H1 (cell line): ENCODE data around the gene PLSCR3. TPM values are rescaled to one million over a fixed set of nuclear protein-coding genes. Genes with fewer than 3 reads are reported as not detected.

Experiments
- CTCF ChIA-PET: fragments of 300-600 bp; sonication (Branson Sonifier 250); formaldehyde crosslinking; loops from one replicate; lab custom pipeline; 2021; ENCODE audit not compliant: partially characterized antibody; lab: Charles Lee
- POLR2A ChIA-PET: fragments of 300-600 bp; sonication (Branson Sonifier 250); formaldehyde crosslinking; loops from one replicate; lab custom pipeline; 2021; ENCODE audit warnings: inconsistent platforms; ENCODE audit not compliant: partially characterized antibody; lab: Charles Lee
- DNase-seq, 2 experiments: peaks; one replicate each; pipeline versions ENCODE4 v3.0.0 to v3.0.0-alpha.2; 2010 to 2022; ENCODE audit warnings: low spot score in 2 of 2, low read depth in 1 of 2, mixed read lengths in 1 of 2
- FAIRE-seq: peaks from 2 replicates; lab custom pipeline; 2011; peaks lifted over from hg19 to GRCh38; lab: Jason Lieb, UNC
- H2AFZ ChIP-seq: 2 replicates; pipeline ENCODE4 v1.8.1; 2012; ENCODE audit warnings: low read length, inconsistent platforms
- H2AK5ac ChIP-seq: 2 replicates; pipeline ENCODE4 v1.6.1; 2013; ENCODE audit warnings: low read depth, low read length
- H2BK120ac ChIP-seq: replicated peaks from 2 replicates; pipeline ENCODE3; 2013; ENCODE audit warnings: low read depth, low read length, inconsistent platforms
- H2BK12ac ChIP-seq: 2 replicates; pipeline ENCODE4 v1.6.1; 2013; ENCODE audit warnings: low read depth, low read length
- H2BK15ac ChIP-seq: 2 replicates; pipeline ENCODE4 v1.6.1; 2013; ENCODE audit warnings: low read length
- H2BK20ac ChIP-seq: 2 replicates; pipeline ENCODE4 v1.6.1; 2013; ENCODE audit warnings: low read length
- H2BK5ac ChIP-seq: 2 replicates; pipeline ENCODE4 v1.6.1; 2013; ENCODE audit warnings: low read depth, low read length
- H3K14ac ChIP-seq: 2 replicates; pipeline ENCODE4 v1.6.1; 2013; ENCODE audit warnings: inconsistent platforms; ENCODE audit not compliant: insufficient read length
- H3K18ac ChIP-seq: 2 replicates; pipeline ENCODE4 v1.6.1; 2013; ENCODE audit warnings: low read length; ENCODE audit errors: extremely low read depth
- H3K23ac ChIP-seq: 2 replicates; pipeline ENCODE4 v1.6.1; 2013; ENCODE audit warnings: inconsistent platforms; ENCODE audit not compliant: insufficient read length
- H3K23me2 ChIP-seq: 2 replicates; pipeline ENCODE4 v1.6.1; 2013; ENCODE audit warnings: low read depth, low read length
- H3K27ac ChIP-seq: 2 replicates; pipeline ENCODE4 v1.6.1; 2011; ENCODE audit warnings: low read depth, low read length, inconsistent platforms
- H3K27me3 ChIP-seq, 4 experiments: replicated peaks in 1 of 4; 1 replicate in 1 of 4; 2 replicates in 3 of 4; pipeline versions ENCODE4 v1.6.1 to v1.8.1; 2011 to 2013; ENCODE audit warnings: low read length in 3 of 4, mild to moderate bottlenecking in 3 of 4, inconsistent platforms in 2 of 4, mixed read lengths in 2 of 4, moderate library complexity in 1 of 4; ENCODE audit not compliant: control insufficient read depth in 3 of 4, insufficient read depth in 3 of 4; ENCODE audit errors: extremely low read depth in 1 of 4
- H3K36me3 ChIP-seq, 4 experiments: 2 replicates each; pipeline versions ENCODE4 v1.6.1 to v1.8.1; 2011 to 2013; ENCODE audit warnings: mild to moderate bottlenecking in 4 of 4, low read length in 3 of 4, moderate library complexity in 2 of 4, control low read depth in 1 of 4, inconsistent platforms in 1 of 4; ENCODE audit not compliant: insufficient read depth in 4 of 4, control insufficient read depth in 2 of 4
- H3K4ac ChIP-seq: replicated peaks from 2 replicates; pipeline ENCODE3; 2013; ENCODE audit warnings: low read length, low read depth, mixed read lengths, inconsistent platforms; ENCODE audit not compliant: insufficient read length
- H3K4me1 ChIP-seq, 4 experiments: replicated peaks in 1 of 4; 1 replicate in 1 of 4; 2 replicates in 3 of 4; pipeline versions ENCODE4 v1.6.1 to v1.8.1; 2011 to 2013; ENCODE audit warnings: low read length in 3 of 4, inconsistent platforms in 2 of 4, mixed read lengths in 1 of 4; ENCODE audit not compliant: insufficient read depth in 4 of 4, control insufficient read depth in 3 of 4
- H3K4me2 ChIP-seq, 2 experiments: 2 replicates each; pipeline versions ENCODE4 v1.6.1 to v1.8.1; 2011 to 2013; ENCODE audit warnings: low read depth in 2 of 2, low read length in 2 of 2, control low read depth in 1 of 2, inconsistent platforms in 1 of 2, mild to moderate bottlenecking in 1 of 2; ENCODE audit not compliant: insufficient read depth in 1 of 2
- H3K4me3 ChIP-seq, 4 experiments: fragments of 200-600, 300-600 bp in 1 of 4; sonication (generic), shearing (Covaris generic), sonication (Bioruptor Twin) in 1 of 4; 2 replicates each; pipeline versions ENCODE4 v1.5.1 to v1.8.1; 2011 to 2016; ENCODE audit warnings: low read length in 4 of 4, low read depth in 3 of 4, control low read depth in 2 of 4, inconsistent platforms in 2 of 4, mild to moderate bottlenecking in 2 of 4, mixed read lengths in 1 of 4, moderate library complexity in 1 of 4; ENCODE audit not compliant: insufficient read depth in 2 of 4; ENCODE audit errors: extremely low read depth in 1 of 4
- H3K56ac ChIP-seq: replicated peaks from 2 replicates; pipeline ENCODE3; 2013; ENCODE audit warnings: low read depth, mild to moderate bottlenecking, mixed read lengths, low read length, inconsistent platforms; ENCODE audit not compliant: insufficient read length
- H3K79me1 ChIP-seq: 2 replicates; pipeline ENCODE4 v1.6.1; 2013; ENCODE audit warnings: low read depth, low read length, control low read depth
- H3K79me2 ChIP-seq, 2 experiments: 2 replicates each; pipeline versions ENCODE4 v1.6.1 to v1.8.1; 2012 to 2013; ENCODE audit warnings: low read length in 2 of 2, mild to moderate bottlenecking in 2 of 2, inconsistent platforms in 1 of 2; ENCODE audit not compliant: insufficient read depth in 2 of 2, control insufficient read depth in 1 of 2
- H3K9ac ChIP-seq, 4 experiments: replicated peaks in 1 of 4; 1 replicate in 1 of 4; 2 replicates in 3 of 4; pipeline versions ENCODE4 v1.6.1 to v1.8.1; 2011 to 2013; ENCODE audit warnings: low read depth in 3 of 4, low read length in 3 of 4, control low read depth in 2 of 4, mild to moderate bottlenecking in 2 of 4, moderate library complexity in 2 of 4, inconsistent platforms in 1 of 4; ENCODE audit errors: extremely low read depth in 1 of 4
- H3K9me3 ChIP-seq, 2 experiments: 2 replicates each; pipeline versions ENCODE4 v1.6.1 to v1.8.1; 2012 to 2013; ENCODE audit warnings: mild to moderate bottlenecking in 2 of 2, moderate library complexity in 2 of 2, control low read depth in 1 of 2, inconsistent platforms in 1 of 2, low read depth in 1 of 2, low read length in 1 of 2, mixed read lengths in 1 of 2; ENCODE audit not compliant: insufficient read depth in 2 of 2
- H4K20me1 ChIP-seq, 2 experiments: replicated peaks in 1 of 2; 2 replicates each; pipeline versions ENCODE3 to v1.8.1; 2011 to 2013; ENCODE audit warnings: inconsistent platforms in 2 of 2, low read length in 2 of 2, mild to moderate bottlenecking in 1 of 2; ENCODE audit not compliant: insufficient read depth in 2 of 2, control insufficient read depth in 1 of 2
- H4K5ac ChIP-seq: 2 replicates; pipeline ENCODE4 v1.6.1; 2013; ENCODE audit warnings: low read length, low read depth, mixed read lengths, inconsistent platforms; ENCODE audit not compliant: insufficient read length
- H4K8ac ChIP-seq: 2 replicates; pipeline ENCODE4 v1.8.0; 2013; ENCODE audit warnings: mild to moderate bottlenecking, moderate library complexity, low read length, inconsistent platforms; ENCODE audit not compliant: insufficient read depth; ENCODE audit errors: extremely low read depth
- H4K91ac ChIP-seq: replicated peaks from 2 replicates; pipeline ENCODE3; 2013; ENCODE audit warnings: low read length, mixed read lengths, inconsistent platforms; ENCODE audit not compliant: insufficient read length
- BCL11A ChIP-seq, 2 experiments: IDR thresholded peaks; one replicate each; pipeline ENCODE4 v1.6.1; 2011; ENCODE audit warnings: low read depth in 2 of 2, low read length in 2 of 2, mild to moderate bottlenecking in 2 of 2
- E2F6 ChIP-seq: IDR thresholded peaks from 2 replicates; pipeline ENCODE4 v1.6.1; 2012; ENCODE audit warnings: inconsistent platforms
- KDM1A ChIP-seq: fragments of 200-600, 300-600 bp; sonication (generic); IDR thresholded peaks from 2 replicates; pipeline ENCODE4 v1.7.1; 2016; ENCODE audit warnings: mild to moderate bottlenecking, low read length, borderline replicate concordance
- RFX5 ChIP-seq: IDR thresholded peaks from 2 replicates; pipeline ENCODE4 v1.6.1; 2011; ENCODE audit warnings: low read depth, low read length, improper control_type of control experiment, borderline replicate concordance
- SP4 ChIP-seq: IDR thresholded peaks from 2 replicates; pipeline ENCODE4 v1.6.1; 2012; ENCODE audit warnings: low read length, inconsistent platforms
- WGBS, 2 experiments: shearing (Covaris generic) in 1 of 2; methylation state at CpG; one replicate each; pipeline versions ENCODE4 v1.1.6 to v1.1.7; 2013 to 2015; ENCODE audit warnings: low lambda C conversion rate in 2 of 2, mixed read lengths in 2 of 2, inconsistent platforms in 1 of 2, low coverage in 1 of 2, missing lambda C conversion rate in 1 of 2; ENCODE audit not compliant: insufficient replicate concordance in 2 of 2, insufficient coverage in 1 of 2, insufficient read length in 1 of 2; ENCODE audit errors: extremely low coverage in 1 of 2, missing lambda C conversion rate in 1 of 2; 5-methylcytosine and 5-hydroxymethylcytosine counted together
- polyA plus RNA-seq, 7 experiments: library from polyadenylated mRNA; depleted of rRNA in 3 of 7; stranded (reverse) in 5 of 7; unstranded in 2 of 7; fragments of >200 nt in 5 of 7; fragments of 200-250 nt in 2 of 7; gene quantifications; 1 replicate in 5 of 7; 2 replicates in 1 of 7; 4 replicates in 1 of 7; pipeline versions ENCODE4 v1.2.1 to v1.2.3, GENCODE V29; 2011 to 2013; ENCODE audit warnings: missing spikeins in 2 of 7, mixed read lengths in 2 of 7
- total RNA-seq: library from RNA; stranded (reverse); fragmentation: NEBNext Ultra II Directional; extraction: Animal tissue kit (Norgen Biotek cat#: 25700); gene quantifications from 2 replicates; pipeline ENCODE4 v1.2.1, GENCODE V29; 2021

The PLSCR3 gene
- total and polyA plus RNA-seq, 2 of the 8 experiments (the other 6 are each of a cell fraction or from before 2014, with no cell fraction given): 36.1 to 38.7 TPM

GRCh38 chr17:7396147-7396546 lies 1.8 kb upstream of the PLSCR3 start:
- Histone ChIP-seq H3K9me3 (no peaks in the 10 kb centered on the region), H4K5ac (no peak overlapping the region), H3K23me2 (peaks cover 14% of the 10 kb centered on the region; the same call in 1 of the 2 replicates), H3K4me3 (no peak overlapping the region), H2AK5ac (no peak overlapping the region), H2BK120ac (no peak overlapping the region), H3K56ac (no peak overlapping the region), H3K27me3 (no peaks in the 10 kb centered on the region), H2BK5ac (no peak overlapping the region), H2BK20ac (no peak overlapping the region), H2BK12ac (no peak overlapping the region), H3K4me1 (peaks cover 0 to 9% (median 3%) of the 10 kb centered on the region in 4 experiments; a peak in 4 of 7 replicates), H3K79me1 (no peaks in the 10 kb centered on the region; the same call in 1 of the 2 replicates), H3K9ac (no peak overlapping the region), H3K36me3 (peaks cover 0 to 6% (median 1%) of the 10 kb centered on the region in 4 experiments; a peak in 3 of 8 replicates), H3K27ac (no peak overlapping the region), H2AFZ (no peak overlapping the region), H2BK15ac (no peak overlapping the region), H4K8ac (no peak overlapping the region), H3K4me2 (no peak overlapping the region), H3K79me2 (no peaks in the 10 kb centered on the region), H4K91ac (no peak overlapping the region), H3K4ac (no peak overlapping the region), H3K14ac (no peak overlapping the region), H3K23ac (no peak overlapping the region), H4K20me1 (peaks cover 0 to 2% of the 10 kb centered on the region in 2 experiments), H3K18ac (no peak overlapping the region)
- TF ChIP-seq E2F6: no peak
- TF ChIP-seq RFX5: no peak
- no peak for TF ChIP-seq KDM1A
- TF ChIP-seq SP4: no peak
- no peak for TF ChIP-seq BCL11A (IDR thresholded peaks at IDR 0.05; ENCODE audit: low read depth in 2 of 2, low read length in 2 of 2)
- CTCF ChIA-PET: interaction anchor here (0.8 to 1.8 kb wide), 4 partner anchors 8 to 115 kb away, joined by 3 to 7 read pairs (median 4); partner anchors contain the start of genes SLC2A4 and TMEM256
- 73% methylated on average over 4 of the region's 4 CpGs; no CpG with 5 or more reads in 1 of the 2 experiments for WGBS, 2 experiments
- POLR2A ChIA-PET: interaction anchor here (1.0 to 2.4 kb wide), 2 partner anchors 12 to 39 kb away, joined by 3 to 5 read pairs; partner anchors contain the start of gene TMEM102
- FAIRE-seq: no peak
- no peak for DNase-seq
